H9 (cell line): ENCODE measurements around the gene OSBPL8. TPM values are rescaled to one million over a fixed set of nuclear protein-coding genes. Genes with fewer than 3 reads are reported as not detected.

ENCODE experiments used
- DNase-seq: peaks from one replicate; pipeline ENCODE4 v3.0.0-alpha.2; 2017
- H2AFZ ChIP-seq: one replicate; pipeline ENCODE4 v1.6.1; 2013; ENCODE audit warnings: mild to moderate bottlenecking, low read length, control low read depth, moderate library complexity
- H2AK5ac ChIP-seq: 2 replicates; pipeline ENCODE4 v1.6.1; 2013; ENCODE audit warnings: low read length, control low read depth, mixed read lengths; ENCODE audit not compliant: insufficient read length
- H2BK120ac ChIP-seq: one replicate; pipeline ENCODE4 v1.6.1; 2013; ENCODE audit warnings: low read depth, mild to moderate bottlenecking, low read length, control low read depth, inconsistent platforms; ENCODE audit not compliant: poor library complexity, severe bottlenecking
- H2BK12ac ChIP-seq: 2 replicates; pipeline ENCODE4 v1.6.1; 2013; ENCODE audit warnings: low read length, control low read depth, mixed read lengths, low read depth; ENCODE audit not compliant: insufficient read length
- H2BK15ac ChIP-seq: 2 replicates; pipeline ENCODE4 v1.6.1; 2013; ENCODE audit warnings: low read depth, low read length, control low read depth
- H2BK20ac ChIP-seq: one replicate; pipeline ENCODE4 v1.6.1; 2013; ENCODE audit warnings: low read depth, mild to moderate bottlenecking, low read length, control low read depth, inconsistent platforms; ENCODE audit not compliant: poor library complexity, severe bottlenecking
- H2BK5ac ChIP-seq: 2 replicates; pipeline ENCODE4 v1.6.1; 2013; ENCODE audit warnings: low read length, control low read depth, mixed read lengths; ENCODE audit not compliant: insufficient read length
- H3K14ac ChIP-seq: 2 replicates; pipeline ENCODE4 v1.6.1; 2013; ENCODE audit warnings: low read length, control low read depth; ENCODE audit not compliant: insufficient read depth
- H3K18ac ChIP-seq: 2 replicates; pipeline ENCODE4 v1.6.1; 2013; ENCODE audit warnings: low read depth, mild to moderate bottlenecking, mixed read lengths, low read length, control low read depth; ENCODE audit not compliant: insufficient read length
- H3K23ac ChIP-seq: 2 replicates; pipeline ENCODE4 v1.6.1; 2013; ENCODE audit warnings: low read length, control low read depth, mixed read lengths, low read depth; ENCODE audit not compliant: insufficient read length
- H3K23me2 ChIP-seq: 2 replicates; pipeline ENCODE4 v1.6.1; 2013; ENCODE audit warnings: low read depth, mild to moderate bottlenecking, mixed read lengths, low read length, control low read depth; ENCODE audit not compliant: insufficient read length, poor library complexity, severe bottlenecking
- H3K27ac ChIP-seq: 2 replicates; pipeline ENCODE4 v1.5.1; 2013; ENCODE audit warnings: low read length, control low read depth, mixed read lengths, low read depth; ENCODE audit not compliant: insufficient read length
- H3K27me3 ChIP-seq: 2 replicates; pipeline ENCODE4 v1.6.1; 2013; ENCODE audit warnings: low read length, control low read depth, inconsistent platforms; ENCODE audit not compliant: insufficient read depth
- H3K4ac ChIP-seq: 2 replicates; pipeline ENCODE4 v1.6.1; 2013; ENCODE audit warnings: low read depth, mild to moderate bottlenecking, control low read depth, inconsistent platforms, low read length, moderate library complexity
- H3K4me1 ChIP-seq: 2 replicates; pipeline ENCODE4 v1.6.1; 2013; ENCODE audit warnings: low read length, control low read depth, inconsistent platforms; ENCODE audit not compliant: insufficient read depth
- H3K4me2 ChIP-seq: 2 replicates; pipeline ENCODE4 v1.6.1; 2013; ENCODE audit warnings: low read length, control low read depth, mixed read lengths; ENCODE audit not compliant: insufficient read length, insufficient read depth
- H3K56ac ChIP-seq: 2 replicates; pipeline ENCODE4 v1.6.1; 2013; ENCODE audit warnings: low read depth, mild to moderate bottlenecking, mixed read lengths, low read length, control low read depth; ENCODE audit not compliant: insufficient read length
- H3K79me1 ChIP-seq: 2 replicates; pipeline ENCODE4 v1.6.1; 2013; ENCODE audit warnings: low read depth, mild to moderate bottlenecking, moderate library complexity, low read length, control low read depth, inconsistent platforms; ENCODE audit not compliant: insufficient read depth, poor library complexity, severe bottlenecking
- H3K79me2 ChIP-seq: 2 replicates; pipeline ENCODE4 v1.6.1; 2013; ENCODE audit warnings: low read length, control low read depth, inconsistent platforms; ENCODE audit not compliant: insufficient read depth
- H3K9ac ChIP-seq: 2 replicates; pipeline ENCODE4 v1.6.1; 2013; ENCODE audit warnings: low read length, control low read depth, mixed read lengths; ENCODE audit not compliant: insufficient read length; ENCODE audit errors: extremely low read depth
- H3K9me3 ChIP-seq: one replicate; pipeline ENCODE4 v1.6.1; 2013; ENCODE audit warnings: low read depth, low read length, inconsistent platforms; ENCODE audit not compliant: control insufficient read depth
- H3T11ph ChIP-seq: one replicate; pipeline ENCODE4 v1.6.1; 2013; ENCODE audit warnings: mild to moderate bottlenecking, low read length, control low read depth, inconsistent platforms
- H4K20me1 ChIP-seq: one replicate; pipeline ENCODE4 v1.6.1; 2013; ENCODE audit not compliant: control insufficient read depth, insufficient read length, insufficient read depth
- H4K5ac ChIP-seq: 2 replicates; pipeline ENCODE4 v1.6.1; 2013; ENCODE audit warnings: low read depth, mild to moderate bottlenecking, mixed read lengths, low read length, control low read depth; ENCODE audit not compliant: insufficient read length
- H4K8ac ChIP-seq: replicated peaks from 2 replicates; pipeline ENCODE4 v1.6.1; 2013; ENCODE audit warnings: low read length, control low read depth, mixed read lengths, low read depth; ENCODE audit not compliant: insufficient read length
- H4K91ac ChIP-seq: 2 replicates; pipeline ENCODE4 v1.6.1; 2013; ENCODE audit warnings: low read depth, mild to moderate bottlenecking, moderate library complexity, mixed read lengths, low read length, control low read depth; ENCODE audit not compliant: insufficient read length
- H3K27ac Mint-ChIP-seq, 3 experiments: 2 replicates in 2 of 3; 3 replicates in 1 of 3; pipeline ENCODE4 v1.8.0; 2020 to 2021; ENCODE audit warnings: mixed read lengths in 3 of 3, mild to moderate bottlenecking in 1 of 3, moderate library complexity in 1 of 3
- H3K27me3 Mint-ChIP-seq: 2 replicates; pipeline ENCODE4 v1.8.0; 2021; ENCODE audit warnings: low read depth, mild to moderate bottlenecking, moderate library complexity, mixed read lengths
- H3K36me3 Mint-ChIP-seq, 3 experiments: 2 replicates in 2 of 3; 3 replicates in 1 of 3; pipeline ENCODE4 v1.8.0; 2020 to 2021; ENCODE audit warnings: low read depth in 3 of 3, mixed read lengths in 3 of 3; ENCODE audit not compliant: insufficient read depth in 1 of 3
- H3K4me1 Mint-ChIP-seq, 2 experiments: 2 replicates each; pipeline ENCODE4 v1.8.0; 2020; ENCODE audit warnings: mixed read lengths in 2 of 2
- H3K4me3 Mint-ChIP-seq, 2 experiments: 2 replicates in 1 of 2; 3 replicates in 1 of 2; pipeline ENCODE4 v1.8.0; 2020 to 2021; ENCODE audit warnings: mild to moderate bottlenecking in 2 of 2, mixed read lengths in 2 of 2, moderate library complexity in 1 of 2
- H3K9me3 Mint-ChIP-seq, 2 experiments: 2 replicates in 1 of 2; 3 replicates in 1 of 2; pipeline ENCODE4 v1.8.0; 2020; ENCODE audit warnings: mild to moderate bottlenecking in 2 of 2, mixed read lengths in 2 of 2, moderate library complexity in 1 of 2
- WGBS: extraction: QIAGEN DNeasy Blood & Tissue Kit; methylation state at CpG from one replicate; pipeline ENCODE4 v1.1.7; 2013; ENCODE audit warnings: missing lambda C conversion rate, low lambda C conversion rate, mixed read lengths; ENCODE audit not compliant: insufficient read length; ENCODE audit errors: extremely low coverage; 5-methylcytosine and 5-hydroxymethylcytosine counted together
- total RNA-seq: library from RNA; stranded (reverse); gene quantifications from 2 replicates; pipeline ENCODE4 v1.2.1, GENCODE V29; 2021
- TF ChIP-seq, protein P1 (sequence below): fragments of 200-600 bp; sonication (generic); conservative IDR thresholded peaks from 3 replicates; pipeline ENCODE4 v1.8.0; 2021; ENCODE audit warnings: antibody characterized with exemption, mild to moderate bottlenecking

OSBPL8 gene
- total RNA-seq, 1 experiment from 2014 or later, result 61.2 TPM

- no peaks in the 10 kb centered on the region for H4K20me1 ChIP-seq
- no peak overlapping the region for H4K5ac ChIP-seq
- no peaks in the 10 kb centered on the region for H3K79me1 ChIP-seq
- no peak overlapping the region for H3K9ac ChIP-seq
- H3K27ac Mint-ChIP-seq, result no peak overlapping the region
- no peak overlapping the region for H3K27ac ChIP-seq
- no peaks in the 10 kb centered on the region for H3K27me3 ChIP-seq
- H3K4me2 ChIP-seq, result no peak overlapping the region
- no peak overlapping the region for H3K4ac ChIP-seq
- H3K36me3 Mint-ChIP-seq, result peaks cover 24 to 54% (median 54%) of the 10 kb centered on the region in 3 experiments
- no peak overlapping the region for H2BK12ac ChIP-seq
- H3K14ac ChIP-seq, result no peak overlapping the region
- TF ChIP-seq, protein P1, sequence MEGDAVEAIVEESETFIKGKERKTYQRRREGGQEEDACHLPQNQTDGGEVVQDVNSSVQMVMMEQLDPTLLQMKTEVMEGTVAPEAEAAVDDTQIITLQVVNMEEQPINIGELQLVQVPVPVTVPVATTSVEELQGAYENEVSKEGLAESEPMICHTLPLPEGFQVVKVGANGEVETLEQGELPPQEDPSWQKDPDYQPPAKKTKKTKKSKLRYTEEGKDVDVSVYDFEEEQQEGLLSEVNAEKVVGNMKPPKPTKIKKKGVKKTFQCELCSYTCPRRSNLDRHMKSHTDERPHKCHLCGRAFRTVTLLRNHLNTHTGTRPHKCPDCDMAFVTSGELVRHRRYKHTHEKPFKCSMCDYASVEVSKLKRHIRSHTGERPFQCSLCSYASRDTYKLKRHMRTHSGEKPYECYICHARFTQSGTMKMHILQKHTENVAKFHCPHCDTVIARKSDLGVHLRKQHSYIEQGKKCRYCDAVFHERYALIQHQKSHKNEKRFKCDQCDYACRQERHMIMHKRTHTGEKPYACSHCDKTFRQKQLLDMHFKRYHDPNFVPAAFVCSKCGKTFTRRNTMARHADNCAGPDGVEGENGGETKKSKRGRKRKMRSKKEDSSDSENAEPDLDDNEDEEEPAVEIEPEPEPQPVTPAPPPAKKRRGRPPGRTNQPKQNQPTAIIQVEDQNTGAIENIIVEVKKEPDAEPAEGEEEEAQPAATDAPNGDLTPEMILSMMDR, result no peak
- no peak overlapping the region for H4K8ac ChIP-seq
- no peaks in the 10 kb centered on the region for H3K4me1 ChIP-seq
- H3K23ac ChIP-seq, result no peak overlapping the region
- no peaks in the 10 kb centered on the region for H3K9me3 ChIP-seq
- no peak overlapping the region for H3K18ac ChIP-seq
- H3K27me3 Mint-ChIP-seq, result no peaks in the 10 kb centered on the region
- no peak overlapping the region for H2BK120ac ChIP-seq
- no peaks in the 10 kb centered on the region for H3K23me2 ChIP-seq
- H3K9me3 Mint-ChIP-seq, result no peaks in the 10 kb centered on the region
- no peak for DNase-seq
- WGBS, result no CpG with 5 or more reads among the region's 1 CpG
- H3K4me1 Mint-ChIP-seq, result no peaks in the 10 kb centered on the region
- H2BK5ac ChIP-seq, result no peak overlapping the region
- H3K4me3 Mint-ChIP-seq, result no peak overlapping the region
- no peak overlapping the region for H2AK5ac ChIP-seq
- H2AFZ ChIP-seq, result no peak overlapping the region
- no peak overlapping the region for H2BK20ac ChIP-seq
- H3K56ac ChIP-seq, result no peak overlapping the region
- H4K91ac ChIP-seq, result no peak overlapping the region
- H3K79me2 ChIP-seq, result no peaks in the 10 kb centered on the region
- H3T11ph ChIP-seq, result no peak overlapping the region
- H2BK15ac ChIP-seq, result no peak overlapping the region
Observed at GRCh38 chr12:76368230-76368629, 191.3 kb downstream of the OSBPL8 start.
